IgD-negative memory B cell (primary cell): ENCODE data around the gene DEFB126. TPM values are rescaled to one million over a fixed set of nuclear protein-coding genes. Genes with fewer than 3 reads are reported as not detected.

ENCODE experiments used
- H3K27ac Mint-ChIP-seq, 3 donors: one replicate each; pipeline ENCODE4 v1.8.0; 2020 to 2022; ENCODE audit warnings: mild to moderate bottlenecking in 3 of 3, mixed read lengths in 3 of 3, moderate library complexity in 1 of 3
- H3K27me3 Mint-ChIP-seq: one replicate; pipeline ENCODE4 v1.8.0; 2021; ENCODE audit warnings: mixed read lengths
- H3K36me3 Mint-ChIP-seq: one replicate; pipeline ENCODE4 v1.8.0; 2020; ENCODE audit warnings: mild to moderate bottlenecking, mixed read lengths
- H3K4me1 Mint-ChIP-seq, 3 donors: one replicate each; pipeline ENCODE4 v1.8.0; 2020 to 2022; ENCODE audit warnings: mixed read lengths in 3 of 3, mild to moderate bottlenecking in 1 of 3
- H3K4me3 Mint-ChIP-seq, 4 donors: one replicate each; pipeline ENCODE4 v1.8.0; 2020 to 2022; ENCODE audit warnings: mild to moderate bottlenecking in 4 of 4, mixed read lengths in 4 of 4, moderate library complexity in 3 of 4
- H3K9me3 Mint-ChIP-seq, 3 donors: one replicate each; pipeline ENCODE4 v1.8.0; 2020 to 2021; ENCODE audit warnings: mixed read lengths in 3 of 3, mild to moderate bottlenecking in 1 of 3
- polyA plus RNA-seq: library from polyadenylated mRNA; unstranded; fragments of 300-500 nt; fragmentation: Illumina TruSeq; gene quantifications from one replicate; pipeline ENCODE4 v1.2.3, GENCODE V29; 2021

Gene DEFB126
- polyA plus RNA-seq, 1 donor from 2014 or later = not detected

DNA sequence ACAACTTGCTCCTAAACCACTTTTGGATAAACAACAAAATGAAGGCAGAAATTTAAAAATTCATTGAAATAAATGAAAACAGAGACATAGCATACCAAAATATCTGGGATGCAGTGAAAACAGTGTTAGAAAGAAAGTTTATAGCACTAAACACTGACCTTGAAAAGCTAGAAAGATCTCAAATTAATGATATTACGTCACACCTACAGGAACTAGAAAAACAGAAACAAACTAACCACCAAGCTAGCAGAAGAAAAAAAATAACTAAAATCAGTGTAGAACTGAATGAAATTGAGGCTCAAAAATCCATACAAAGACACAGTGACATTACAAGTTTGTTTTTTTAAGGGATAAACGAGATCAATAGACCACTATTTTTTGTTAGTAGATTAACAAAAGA, 41.9 kb downstream of the DEFB126 start:
- Mint-ChIP-seq H3K36me3 (peaks cover 1% of the 10 kb centered on the region), H3K9me3 (peaks cover 8 to 18% (median 17%) of the 10 kb centered on the region in 3 donors), H3K27me3 (peaks cover 13% of the 10 kb centered on the region), H3K4me1 (no peaks in the 10 kb centered on the region), H3K27ac (no peak overlapping the region), H3K4me3 (no peak overlapping the region)

DNA sequence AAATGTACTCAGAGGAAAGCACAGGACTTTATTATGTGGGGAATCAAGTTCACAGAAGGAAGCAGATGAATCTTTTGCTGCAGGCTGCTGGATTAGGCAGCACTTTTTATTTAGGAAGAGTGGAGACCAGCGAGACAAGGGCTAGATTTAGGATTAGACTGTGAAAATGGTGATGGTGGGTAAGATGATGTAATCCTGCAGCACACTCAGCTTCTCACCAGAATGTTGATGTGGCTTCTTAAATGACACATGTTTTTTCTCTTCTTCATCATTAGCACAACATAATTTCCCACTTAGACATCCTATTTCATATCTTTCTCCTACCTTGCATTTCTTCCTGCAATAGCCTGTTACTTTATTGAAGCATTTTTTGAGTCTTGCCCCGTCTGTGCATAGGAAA, 45.3 kb downstream of the DEFB126 start:
- Mint-ChIP-seq H3K4me3 (no peak overlapping the region), H3K9me3 (peaks cover 7 to 19% (median 18%) of the 10 kb centered on the region in 3 donors), H3K36me3 (peaks cover 1% of the 10 kb centered on the region), H3K27ac (no peak overlapping the region), H3K4me1 (no peaks in the 10 kb centered on the region), H3K27me3 (peaks cover 9% of the 10 kb centered on the region)

DNA sequence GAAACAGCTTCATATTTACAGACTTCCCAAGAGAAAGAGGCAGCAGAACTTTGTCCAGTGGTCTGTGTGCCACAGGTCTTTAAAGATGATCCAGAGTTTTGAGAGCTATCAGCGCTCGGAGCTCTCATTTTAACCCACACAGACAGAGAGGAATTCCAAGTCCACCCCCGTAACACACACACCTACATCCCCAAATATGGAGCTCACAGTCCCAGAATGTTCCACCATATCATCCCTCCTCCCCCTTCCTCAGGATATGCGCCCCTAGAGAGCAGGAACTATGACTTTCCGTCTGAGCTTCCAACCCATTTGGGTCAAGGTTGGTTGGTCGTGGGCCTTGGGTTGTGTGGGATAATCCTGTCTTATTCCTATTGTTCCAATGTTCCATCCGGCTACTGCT, 47.2 kb downstream of the DEFB126 start, which contains the start of gene DEFB128:
Gene DEFB128, minus strand, starts transcription at position 101 of the 400 bp plus-strand sequence. Its CDS starts 88 bp downstream, at position 13.
- Mint-ChIP-seq H3K27me3 (peaks cover 6% of the 10 kb centered on the region), H3K4me1 (no peaks in the 10 kb centered on the region)

More for the DNA sequence above, 47.2 kb downstream of the DEFB126 start, which contains the start of gene DEFB128:
- no peak within 1 kb of the TSS for H3K4me3 Mint-ChIP-seq
- H3K9me3 Mint-ChIP-seq = peaks cover under 1 to 12% (median 5%) of the 10 kb centered on the region in 3 donors
- no peak within 1 kb of the TSS for H3K27ac Mint-ChIP-seq
- H3K36me3 Mint-ChIP-seq = peaks cover 1% of the 10 kb centered on the region

Other genes with a start within 250 kb of the DEFB126 start
- not detected for gene DEFB125, start 54.9 kb upstream of the DEFB126 start, polyA plus RNA-seq
- gene DEFB127, start 14.9 kb downstream of the DEFB126 start, polyA plus RNA-seq = not detected
- not detected for gene DEFB128, start 47.1 kb downstream of the DEFB126 start, polyA plus RNA-seq
- not detected for gene DEFB129, start 84.7 kb downstream of the DEFB126 start, polyA plus RNA-seq
- not detected for gene DEFB132, start 115.1 kb downstream of the DEFB126 start, polyA plus RNA-seq
- 1.1 TPM for gene C20orf96, start 148.2 kb downstream of the DEFB126 start, polyA plus RNA-seq
- 16.7 TPM for gene ZCCHC3, start 155.0 kb downstream of the DEFB126 start, polyA plus RNA-seq
- gene SOX12, start 183.0 kb downstream of the DEFB126 start, polyA plus RNA-seq = 1.9 TPM
- 6.2 TPM for gene NRSN2, start 204.5 kb downstream of the DEFB126 start, polyA plus RNA-seq
- 20.1 TPM for gene TRIB3, start 238.2 kb downstream of the DEFB126 start, polyA plus RNA-seq